Transverse colon (tissue), 4 donors: Measurements from ENCODE around the gene CARMIL1. TPM values are rescaled to one million over a fixed set of nuclear protein-coding genes. Genes with fewer than 3 reads are reported as not detected.

ENCODE experiments used
- DNase-seq: peaks from one replicate; pipeline ENCODE4 v3.0.0-alpha.2; 2019
- H3K27ac ChIP-seq, 4 donors: fragments of 200-600 bp; sonication (generic); 2 replicates each; pipeline ENCODE4 v1.5.1; 2016 to 2018; ENCODE audit warnings: inconsistent platforms in 4 of 4
- H3K27me3 ChIP-seq: fragments of 200-600 bp; sonication (generic); 2 replicates; pipeline ENCODE4 v1.5.1; 2017; ENCODE audit warnings: inconsistent platforms
- H3K36me3 ChIP-seq, 4 donors: fragments of 200-600 bp; sonication (generic); 2 replicates each; pipeline ENCODE4 v1.5.1; 2017 to 2019; ENCODE audit warnings: inconsistent platforms in 4 of 4
- H3K4me1 ChIP-seq, 4 donors: fragments of 200-600 bp; sonication (generic); 2 replicates each; pipeline ENCODE4 v1.5.1; 2017 to 2020; ENCODE audit warnings: inconsistent platforms in 4 of 4
- H3K4me3 ChIP-seq, 4 donors: fragments of 200-600 bp; sonication (generic); 1 replicate in 1 of 4; 2 replicates in 3 of 4; pipeline versions ENCODE4 v1.5.1 to v1.6.1; 2017 to 2019; ENCODE audit warnings: inconsistent platforms in 4 of 4
- H3K9me3 ChIP-seq, 2 donors: fragments of 200-600 bp; sonication (generic); 2 replicates each; pipeline ENCODE4 v1.5.1; 2017 to 2019; ENCODE audit warnings: inconsistent platforms in 2 of 2
- EP300 ChIP-seq: sonication (generic); formaldehyde crosslinking; IDR thresholded peaks from one replicate; pipeline ENCODE4 v1.6.1; 2017; ENCODE audit warnings: antibody characterized with exemption, low read depth
- POLR2A ChIP-seq: fragments of 450-650 bp; IDR thresholded peaks from one replicate; pipeline ENCODE4 v1.6.1; 2016; ENCODE audit warnings: antibody characterized with exemption, mild to moderate bottlenecking, moderate library complexity
- POLR2AphosphoS5 ChIP-seq, 3 donors: sonication (generic); formaldehyde crosslinking; IDR thresholded peaks; one replicate each; pipeline ENCODE4 v1.6.1; 2016; ENCODE audit warnings: antibody characterized with exemption in 3 of 3
- WGBS, 2 donors: methylation state at CpG; one replicate each; pipeline ENCODE4 v1.1.5; 2018; ENCODE audit warnings: low coverage in 1 of 2; 5-methylcytosine and 5-hydroxymethylcytosine counted together
- in situ Hi-C, 4 donors: fragments of 200-750 bp; cut with MboI; loops; one replicate each; pipeline versions ENCODE4 v1.15.0 to v1.15.1; 2017; ENCODE audit warnings: low sequenced_read_pairs in 3 of 4, low pct_ligation_motif_present in 1 of 4, low pct_unique_long_range_greater_than_20kb in 1 of 4
- intact Hi-C: fragments of 100-400 bp; cut with DNase I; formaldehyde crosslinking; loops from one replicate; pipeline ENCODE4 v1.15.1; 2023; ENCODE audit warnings: low total_unique reads
- total RNA-seq, 4 donors: library from RNA; depleted of rRNA; stranded (reverse); fragments of >200 nt; gene quantifications; one replicate each; pipeline ENCODE4 v1.1.0, GENCODE V29; 2016
- TF ChIP-seq, protein P1 (sequence below), 5 experiments: fragments of 200-600 bp in 3 of 5; fragments of 450-650 bp in 2 of 5; sonication (generic) in 3 of 5; IDR thresholded peaks; 1 replicate in 2 of 5; 2 replicates in 3 of 5; pipeline ENCODE4 v1.5.1; 2016 to 2017; ENCODE audit warnings: antibody characterized with exemption in 5 of 5, inconsistent platforms in 3 of 5, mild to moderate bottlenecking in 2 of 5, moderate library complexity in 1 of 5

Gene CARMIL1
- total RNA-seq, 4 donors from 2014 or later = 25.1 to 93.5 (median 61.0) TPM

DNA sequence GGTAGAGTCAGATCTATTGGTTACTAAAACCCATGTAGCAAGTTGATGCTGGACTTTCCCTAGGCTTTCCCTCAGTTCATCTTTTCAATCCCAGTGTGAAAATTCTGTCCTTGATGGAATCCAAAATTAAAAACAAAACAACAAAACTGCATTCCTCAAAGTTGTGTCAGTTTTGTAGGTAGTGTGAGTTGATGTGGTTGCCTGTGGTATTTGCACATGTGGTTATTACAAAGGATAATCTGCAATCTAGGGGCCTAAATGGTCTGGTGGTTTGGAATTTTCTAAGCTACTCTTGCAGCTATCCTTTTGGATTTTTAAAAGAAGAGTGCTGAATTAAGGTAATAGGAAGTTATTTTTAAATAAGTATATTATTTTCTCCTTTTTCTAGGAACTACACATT lies 240.7 kb downstream of the CARMIL1 start:
- no peak for DNase-seq
- H3K36me3 ChIP-seq = peaks cover 0 to 3% (median 0%) of the 10 kb centered on the region in 4 donors
- H3K27ac ChIP-seq = no peak overlapping the region
- no peaks in the 10 kb centered on the region for H3K4me1 ChIP-seq
- in situ Hi-C loops (no loop called here), intact Hi-C loops (no loop called here)
- no peaks in the 10 kb centered on the region for H3K27me3 ChIP-seq
- H3K4me3 ChIP-seq = no peak overlapping the region
- TF ChIP-seq POLR2A (no peak), POLR2AphosphoS5 (IDR thresholded peaks at IDR 0.05) (no peak), EP300 (no peak)
- TF ChIP-seq, protein P1, sequence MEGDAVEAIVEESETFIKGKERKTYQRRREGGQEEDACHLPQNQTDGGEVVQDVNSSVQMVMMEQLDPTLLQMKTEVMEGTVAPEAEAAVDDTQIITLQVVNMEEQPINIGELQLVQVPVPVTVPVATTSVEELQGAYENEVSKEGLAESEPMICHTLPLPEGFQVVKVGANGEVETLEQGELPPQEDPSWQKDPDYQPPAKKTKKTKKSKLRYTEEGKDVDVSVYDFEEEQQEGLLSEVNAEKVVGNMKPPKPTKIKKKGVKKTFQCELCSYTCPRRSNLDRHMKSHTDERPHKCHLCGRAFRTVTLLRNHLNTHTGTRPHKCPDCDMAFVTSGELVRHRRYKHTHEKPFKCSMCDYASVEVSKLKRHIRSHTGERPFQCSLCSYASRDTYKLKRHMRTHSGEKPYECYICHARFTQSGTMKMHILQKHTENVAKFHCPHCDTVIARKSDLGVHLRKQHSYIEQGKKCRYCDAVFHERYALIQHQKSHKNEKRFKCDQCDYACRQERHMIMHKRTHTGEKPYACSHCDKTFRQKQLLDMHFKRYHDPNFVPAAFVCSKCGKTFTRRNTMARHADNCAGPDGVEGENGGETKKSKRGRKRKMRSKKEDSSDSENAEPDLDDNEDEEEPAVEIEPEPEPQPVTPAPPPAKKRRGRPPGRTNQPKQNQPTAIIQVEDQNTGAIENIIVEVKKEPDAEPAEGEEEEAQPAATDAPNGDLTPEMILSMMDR (IDR thresholded peaks at IDR 0.05) = no peak
- no peaks in the 10 kb centered on the region for H3K9me3 ChIP-seq

DNA sequence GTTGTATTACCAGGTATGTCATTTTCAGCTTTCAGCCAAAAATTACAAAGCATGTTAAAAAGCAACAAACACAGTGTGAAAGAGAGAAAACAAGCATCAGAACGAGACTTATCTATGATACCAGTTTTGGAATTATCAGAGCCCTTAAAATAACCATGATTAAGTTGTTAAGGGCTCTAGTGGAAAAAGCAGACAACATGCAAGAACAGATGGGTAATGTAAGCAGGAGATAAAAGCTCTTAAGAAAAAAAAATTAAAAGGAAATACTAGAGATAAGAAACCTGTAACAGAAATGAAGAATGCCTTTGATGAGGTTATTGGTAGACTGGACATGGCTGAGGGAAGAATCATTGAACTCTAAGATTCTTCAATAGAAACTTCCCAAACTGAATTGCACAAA lies 245.4 kb downstream of the CARMIL1 start:
- H3K27ac ChIP-seq = no peak overlapping the region
- in situ Hi-C loops = no loop called here
- no peaks in the 10 kb centered on the region for H3K4me1 ChIP-seq
- H3K27me3 ChIP-seq = no peaks in the 10 kb centered on the region
- no peak for DNase-seq
- peaks cover 0 to 3% (median 1%) of the 10 kb centered on the region in 4 donors for H3K36me3 ChIP-seq
- WGBS, 2 donors = 66 to 71% methylated on average over 1 of the region's 1 CpG
- H3K9me3 ChIP-seq = no peaks in the 10 kb centered on the region
- intact Hi-C loops = no loop called here
- no peak overlapping the region for H3K4me3 ChIP-seq
- TF ChIP-seq, protein P1 (IDR thresholded peaks at IDR 0.05) = no peak
- no peak for TF ChIP-seq POLR2AphosphoS5 (IDR thresholded peaks at IDR 0.05)

DNA sequence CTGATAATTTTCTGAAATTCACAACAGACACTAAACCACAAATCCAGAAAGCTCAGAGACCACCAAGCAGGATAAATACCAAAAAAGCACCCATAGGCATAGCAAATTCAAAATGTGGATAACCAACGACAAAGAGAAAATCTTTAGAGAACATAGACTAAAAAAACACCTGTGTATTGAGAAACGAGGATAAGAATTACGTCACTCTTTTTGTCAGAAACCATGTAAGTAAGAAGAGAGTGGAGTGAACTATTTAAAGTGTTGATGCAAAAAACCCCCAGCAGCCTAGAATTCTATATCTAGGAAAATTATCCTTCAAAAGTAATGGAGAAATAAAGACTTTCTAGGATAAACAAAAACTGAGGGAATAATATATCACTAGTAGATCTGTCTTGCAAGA lies 245.9 kb downstream of the CARMIL1 start:
- H3K4me3 ChIP-seq = no peak overlapping the region
- no peak overlapping the region for H3K27ac ChIP-seq
- no peaks in the 10 kb centered on the region for H3K27me3 ChIP-seq
- in situ Hi-C loops (no loop called here), intact Hi-C loops (no loop called here)
- peaks cover 0 to 3% (median 1%) of the 10 kb centered on the region in 4 donors for H3K36me3 ChIP-seq
- no peaks in the 10 kb centered on the region for H3K4me1 ChIP-seq
- TF ChIP-seq POLR2AphosphoS5 (IDR thresholded peaks at IDR 0.05) (no peak), EP300 (no peak), POLR2A (no peak)
- TF ChIP-seq, protein P1 (IDR thresholded peaks at IDR 0.05) = no peak
- WGBS, 2 donors = 84 to 88% methylated on average over 3 of the region's 3 CpGs
- DNase-seq = no peak
- no peaks in the 10 kb centered on the region for H3K9me3 ChIP-seq

DNA sequence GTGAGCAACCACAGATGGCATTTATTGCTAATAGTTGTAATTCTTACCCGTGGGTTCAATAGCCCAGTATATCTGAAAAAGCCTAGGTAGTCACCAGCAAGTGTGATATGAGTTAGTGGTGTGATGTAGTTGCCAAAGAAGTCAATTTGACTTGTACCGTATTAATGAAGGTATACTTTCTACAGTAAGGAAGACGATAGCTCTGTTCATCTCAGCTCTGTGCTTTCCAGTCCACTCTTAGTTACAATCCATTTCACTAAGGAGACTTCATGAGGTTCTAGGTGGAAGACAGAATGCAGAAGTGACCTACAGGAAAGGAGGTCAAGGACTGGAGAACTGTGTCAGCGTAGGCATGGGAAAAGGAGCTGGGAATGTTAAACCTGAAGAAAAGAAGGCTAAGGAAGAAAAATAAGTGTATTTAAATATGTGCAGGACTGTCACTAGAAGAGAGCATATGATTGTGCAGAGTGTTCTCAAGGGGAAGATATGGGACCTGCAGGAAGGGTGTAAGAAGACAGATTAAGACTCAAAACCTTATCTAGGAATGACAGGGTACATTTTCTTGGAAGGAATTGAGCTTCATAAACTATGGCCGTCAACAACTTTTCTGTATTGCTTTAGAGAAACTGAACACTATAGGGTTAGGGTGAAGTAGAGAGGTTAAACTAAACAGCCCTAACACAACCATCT lies 255.9 kb downstream of the CARMIL1 start:
- TF ChIP-seq EP300 (no peak), POLR2AphosphoS5 (IDR thresholded peaks at IDR 0.05) (no peak), POLR2A (no peak)
- DNase-seq = no peak
- Histone ChIP-seq H3K27ac (no peak overlapping the region), H3K36me3 (peaks cover 0 to 12% (median 3%) of the 10 kb centered on the region in 4 donors), H3K4me3 (no peak overlapping the region), H3K27me3 (no peaks in the 10 kb centered on the region), H3K4me1 (no peaks in the 10 kb centered on the region), H3K9me3 (no peaks in the 10 kb centered on the region)
- 79 to 87% methylated on average over 3 to 5 of the region's 5 CpGs for WGBS, 2 donors
- in situ Hi-C loops = no loop called here
- intact Hi-C loops = no loop called here
